Peyer's patch (tissue), 4 donors: ENCODE data around the gene MEF2A. TPM values are rescaled to one million over a fixed set of nuclear protein-coding genes. Genes with fewer than 3 reads are reported as not detected.

Experiments
- DNase-seq, 3 donors: peaks; one replicate each; pipeline ENCODE4 v3.0.0-alpha.2; 2017 to 2019
- H3K27ac ChIP-seq, 4 donors: fragments of 200-600 bp; sonication (generic); one replicate each; pipeline ENCODE4 v1.5.1; 2016 to 2019
- H3K27me3 ChIP-seq, 2 donors: fragments of 200-600 bp; sonication (generic); one replicate each; pipeline ENCODE4 v1.5.1; 2019
- H3K36me3 ChIP-seq, 3 donors: fragments of 200-600 bp; sonication (generic); one replicate each; pipeline ENCODE4 v1.5.1; 2016 to 2019
- H3K4me1 ChIP-seq, 4 donors: fragments of 200-600 bp; sonication (generic); one replicate each; pipeline ENCODE4 v1.5.1; 2016 to 2019
- H3K4me3 ChIP-seq, 4 donors: fragments of 200-600 bp; sonication (generic); 1 replicate in 3 of 4; 2 replicates in 1 of 4; pipeline ENCODE4 v1.5.1; 2016 to 2019; ENCODE audit warnings: mild to moderate bottlenecking in 1 of 4
- H3K9me3 ChIP-seq, 4 donors: fragments of 200-600 bp; sonication (generic); one replicate each; pipeline ENCODE4 v1.5.1; 2016 to 2019; ENCODE audit warnings: mild to moderate bottlenecking in 1 of 4
- POLR2A ChIP-seq, 2 donors: fragments of 450-650 bp; IDR thresholded peaks; one replicate each; pipeline ENCODE4 v1.5.1; 2017; ENCODE audit warnings: antibody characterized with exemption in 2 of 2, mild to moderate bottlenecking in 2 of 2, moderate library complexity in 2 of 2
- total RNA-seq, 4 donors: library from RNA; depleted of rRNA; stranded (reverse); fragments of >200 nt; gene quantifications; one replicate each; pipeline ENCODE4 v1.1.0, GENCODE V29; 2016
- TF ChIP-seq, protein P1 (sequence below), 6 experiments: fragments of 450-650 bp in 4 of 6; fragments of 200-600 bp in 2 of 6; sonication (generic) in 1 of 6; IDR thresholded peaks; one replicate each; pipeline ENCODE4 v1.5.1; 2017 to 2019; ENCODE audit warnings: antibody characterized with exemption in 6 of 6, mild to moderate bottlenecking in 3 of 6, moderate library complexity in 1 of 6

Gene MEF2A
- total RNA-seq, 4 donors from 2014 or later, result 34.1 to 94.1 (median 41.4) TPM

DNA sequence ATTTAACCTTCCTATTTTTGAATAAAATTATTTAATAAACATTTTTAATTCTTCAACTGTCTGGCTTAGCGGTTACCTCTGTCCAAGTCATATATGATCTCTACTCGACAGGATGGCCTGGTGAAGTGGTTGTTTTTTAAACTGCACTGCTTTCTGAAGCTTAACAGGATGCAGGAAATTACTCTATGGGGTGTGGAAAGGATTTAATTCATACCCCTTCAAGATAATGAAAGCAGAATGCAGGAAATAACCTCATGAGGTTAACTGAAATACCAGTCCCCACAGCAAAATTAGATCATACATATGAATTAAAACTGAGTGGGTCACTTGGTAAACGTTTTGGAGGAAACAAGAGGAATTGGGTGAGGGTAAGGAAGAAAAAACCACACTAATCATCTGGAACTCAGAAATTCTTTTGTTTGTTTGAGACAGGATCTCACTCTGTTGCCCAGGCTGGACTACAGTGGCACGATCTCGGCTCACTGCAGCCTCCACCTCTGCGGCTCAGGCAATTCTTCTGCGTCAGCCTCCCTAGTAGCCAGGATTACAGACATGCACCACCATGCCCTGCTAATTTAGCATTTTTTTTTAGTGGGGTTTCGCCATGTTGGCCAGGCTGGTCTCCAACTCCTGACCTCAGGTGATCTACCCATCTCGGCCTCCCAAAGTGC, 117.4 kb downstream of the MEF2A start:
- H3K27ac ChIP-seq, result peak overlapping the region in 1 of 4 donors; percentile 17
- no peak overlapping the region for H3K4me3 ChIP-seq
- peaks cover 0 to 20% (median 0%) of the 10 kb centered on the region in 3 donors for H3K36me3 ChIP-seq
- H3K27me3 ChIP-seq, result no peaks in the 10 kb centered on the region
- no peak for TF ChIP-seq POLR2A (IDR thresholded peaks at IDR 0.05)
- TF ChIP-seq, protein P1, sequence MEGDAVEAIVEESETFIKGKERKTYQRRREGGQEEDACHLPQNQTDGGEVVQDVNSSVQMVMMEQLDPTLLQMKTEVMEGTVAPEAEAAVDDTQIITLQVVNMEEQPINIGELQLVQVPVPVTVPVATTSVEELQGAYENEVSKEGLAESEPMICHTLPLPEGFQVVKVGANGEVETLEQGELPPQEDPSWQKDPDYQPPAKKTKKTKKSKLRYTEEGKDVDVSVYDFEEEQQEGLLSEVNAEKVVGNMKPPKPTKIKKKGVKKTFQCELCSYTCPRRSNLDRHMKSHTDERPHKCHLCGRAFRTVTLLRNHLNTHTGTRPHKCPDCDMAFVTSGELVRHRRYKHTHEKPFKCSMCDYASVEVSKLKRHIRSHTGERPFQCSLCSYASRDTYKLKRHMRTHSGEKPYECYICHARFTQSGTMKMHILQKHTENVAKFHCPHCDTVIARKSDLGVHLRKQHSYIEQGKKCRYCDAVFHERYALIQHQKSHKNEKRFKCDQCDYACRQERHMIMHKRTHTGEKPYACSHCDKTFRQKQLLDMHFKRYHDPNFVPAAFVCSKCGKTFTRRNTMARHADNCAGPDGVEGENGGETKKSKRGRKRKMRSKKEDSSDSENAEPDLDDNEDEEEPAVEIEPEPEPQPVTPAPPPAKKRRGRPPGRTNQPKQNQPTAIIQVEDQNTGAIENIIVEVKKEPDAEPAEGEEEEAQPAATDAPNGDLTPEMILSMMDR (IDR thresholded peaks at IDR 0.05), result no peak
- no peaks in the 10 kb centered on the region for H3K4me1 ChIP-seq
- no peak for DNase-seq
- no peaks in the 10 kb centered on the region for H3K9me3 ChIP-seq

DNA sequence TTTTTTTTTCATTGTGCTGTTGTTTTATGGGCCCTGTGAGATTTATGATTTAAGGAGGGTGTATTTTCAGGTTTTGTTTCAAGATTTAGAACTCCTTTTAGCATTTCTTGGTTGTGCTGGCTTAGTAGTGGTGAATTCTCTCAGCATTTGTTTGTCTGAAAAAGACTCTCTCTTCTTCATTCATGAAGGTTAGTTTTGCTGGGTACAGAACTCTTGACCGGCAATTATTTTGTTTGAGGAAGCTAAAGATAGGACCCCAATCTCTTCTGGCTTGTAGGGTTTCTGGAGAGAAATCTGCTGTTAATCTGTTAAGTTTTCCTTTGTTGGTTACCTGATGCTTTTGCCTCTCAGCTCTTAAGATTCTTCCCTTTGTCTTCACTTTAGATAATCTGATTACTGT, 120.5 kb downstream of the MEF2A start:
- peaks cover 0 to 31% (median 0%) of the 10 kb centered on the region in 3 donors for H3K36me3 ChIP-seq
- TF ChIP-seq POLR2A (IDR thresholded peaks at IDR 0.05), result no peak
- TF ChIP-seq, protein P1 (IDR thresholded peaks at IDR 0.05), result no peak

DNA sequence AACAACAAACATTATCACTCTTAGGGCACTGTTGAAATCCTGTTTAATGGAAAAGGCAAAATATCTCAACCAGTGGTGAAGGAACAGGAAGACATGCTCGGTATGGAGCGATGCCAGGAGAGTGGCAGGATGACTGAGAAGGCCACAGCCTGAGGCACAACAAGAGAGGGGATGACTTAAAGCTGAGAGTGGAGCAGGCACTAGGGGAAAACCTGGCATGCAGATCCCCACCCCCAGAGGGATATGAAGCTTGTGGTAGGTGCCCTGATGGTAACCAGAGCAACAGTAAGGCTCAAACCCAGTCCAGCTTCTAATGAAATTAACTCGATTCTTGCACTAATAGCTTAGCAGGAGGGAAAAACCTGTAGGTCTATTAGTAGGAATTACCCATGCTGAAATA, 127.0 kb downstream of the MEF2A start:
- H3K4me1 ChIP-seq, result no peaks in the 10 kb centered on the region
- H3K27me3 ChIP-seq, result no peaks in the 10 kb centered on the region
- H3K27ac ChIP-seq, result no peak overlapping the region
- no peak overlapping the region for H3K4me3 ChIP-seq
- DNase-seq, result no peak
- no peaks in the 10 kb centered on the region for H3K9me3 ChIP-seq
- peaks cover 0 to 67% (median 0%) of the 10 kb centered on the region in 3 donors for H3K36me3 ChIP-seq
- TF ChIP-seq, protein P1 (IDR thresholded peaks at IDR 0.05), result no peak
- TF ChIP-seq POLR2A (IDR thresholded peaks at IDR 0.05), result no peak

More for the DNA sequence above, 120.5 kb downstream of the MEF2A start:
- Histone ChIP-seq H3K4me1 (no peaks in the 10 kb centered on the region), H3K27me3 (no peaks in the 10 kb centered on the region), H3K4me3 (no peak overlapping the region), H3K9me3 (no peaks in the 10 kb centered on the region), H3K27ac (no peak overlapping the region)
- no peak for DNase-seq

DNA sequence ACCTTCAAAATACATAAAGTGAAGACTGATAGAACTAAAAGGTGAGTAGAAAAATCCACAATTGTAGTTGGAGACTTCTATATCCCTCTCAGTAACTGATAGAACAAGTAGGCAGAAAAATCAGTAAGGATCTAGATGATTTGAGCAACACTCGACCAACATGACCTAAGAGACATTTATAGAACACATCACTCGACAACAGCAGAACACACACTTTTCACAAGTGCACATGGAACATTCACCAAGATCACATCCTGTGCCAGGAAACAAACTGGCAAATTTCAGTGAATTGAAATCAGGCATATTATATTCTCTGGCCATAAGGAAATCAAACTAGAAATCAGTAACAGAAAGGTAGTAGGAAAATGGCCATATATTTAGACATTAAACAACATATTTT, 130.3 kb downstream of the MEF2A start:
- Histone ChIP-seq H3K27ac (no peak overlapping the region), H3K9me3 (no peaks in the 10 kb centered on the region), H3K4me3 (no peak overlapping the region), H3K27me3 (no peaks in the 10 kb centered on the region), H3K4me1 (no peaks in the 10 kb centered on the region), H3K36me3 (peaks cover 0 to 47% (median 0%) of the 10 kb centered on the region in 3 donors)
- TF ChIP-seq, protein P1 (IDR thresholded peaks at IDR 0.05), result no peak
- no peak for TF ChIP-seq POLR2A (IDR thresholded peaks at IDR 0.05)
- no peak for DNase-seq

DNA sequence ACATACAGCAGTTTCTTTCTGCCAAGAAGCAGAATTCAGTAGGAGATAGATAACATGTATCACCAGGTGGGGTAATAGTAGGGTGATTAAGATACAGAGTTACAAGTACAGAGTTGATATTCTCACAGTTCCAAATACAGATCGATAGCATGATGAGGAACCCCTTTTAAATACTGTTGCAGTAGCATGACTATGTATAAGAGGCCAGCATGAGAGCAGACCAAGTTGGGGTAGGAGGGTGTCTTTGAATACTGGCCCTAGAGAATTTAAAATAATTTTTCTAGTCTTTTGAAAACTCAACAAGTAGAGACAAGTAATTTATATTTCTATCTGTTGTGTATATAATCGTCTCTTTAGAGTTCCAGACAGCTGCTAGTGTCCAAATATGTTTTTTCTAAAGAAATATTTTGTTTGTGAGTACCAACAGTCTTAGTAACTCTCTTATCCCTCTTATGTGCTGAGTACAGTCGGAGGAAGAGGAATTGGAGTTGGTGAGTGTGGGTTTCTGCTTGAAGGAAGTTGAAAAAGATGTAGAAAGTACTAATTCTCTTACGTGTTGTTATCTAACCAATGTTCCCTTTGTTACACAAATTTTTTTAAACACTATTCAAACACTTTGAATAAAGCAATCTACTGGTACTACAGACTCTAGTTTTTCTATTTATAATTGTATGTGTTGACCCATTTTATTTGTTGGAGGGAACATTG, 137.3 kb downstream of the MEF2A start:
- no peak for DNase-seq
- Histone ChIP-seq H3K4me3 (no peak overlapping the region), H3K4me1 (peaks cover 0 to 7% (median 2%) of the 10 kb centered on the region in 4 donors), H3K36me3 (no peaks in the 10 kb centered on the region), H3K27ac (peak overlapping the region; percentile 13 to 78 (median 42)), H3K27me3 (no peaks in the 10 kb centered on the region), H3K9me3 (no peaks in the 10 kb centered on the region)
- no peak for TF ChIP-seq POLR2A (IDR thresholded peaks at IDR 0.05)
- TF ChIP-seq, protein P1 (IDR thresholded peaks at IDR 0.05), result no peak
